Colonic mucosa (tissue), 4 donors: ENCODE data around the gene UBE2R2. TPM values are rescaled to one million over a fixed set of nuclear protein-coding genes. Genes with fewer than 3 reads are reported as not detected.

Experiments used
- DNase-seq: peaks from one replicate; pipeline ENCODE4 v3.0.0-alpha.2; 2020
- H3K27ac ChIP-seq: fragments of 200-600 bp; one replicate; pipeline ENCODE4 v1.8.0; 2021
- H3K27me3 ChIP-seq: fragments of 200-600 bp; one replicate; pipeline ENCODE4 v1.8.0; 2021
- H3K36me3 ChIP-seq: fragments of 200-600 bp; one replicate; pipeline ENCODE4 v1.8.0; 2021
- H3K4me1 ChIP-seq: fragments of 200-600 bp; one replicate; pipeline ENCODE4 v1.8.0; 2021; ENCODE audit warnings: mild to moderate bottlenecking
- H3K4me3 ChIP-seq: fragments of 200-600 bp; one replicate; pipeline ENCODE4 v1.8.0; 2021
- H3K9ac ChIP-seq, 2 donors: one replicate each; pipeline ENCODE4 v1.7.0; 2013; ENCODE audit warnings: control low read depth in 2 of 2, low read depth in 2 of 2, low read length in 2 of 2
- H3K9me3 ChIP-seq: fragments of 200-600 bp; one replicate; pipeline ENCODE4 v1.8.0; 2021
- intact Hi-C: fragments of 100-400 bp; cut with DNase I; formaldehyde crosslinking; loops from one replicate; pipeline ENCODE4 v1.14.1; 2022
- total RNA-seq, 2 donors: library from RNA; stranded (reverse); fragmentation: NEBNext Ultra II Directional in 1 of 2; extraction: Animal tissue kit (Norgen Biotek cat#: 25700) in 1 of 2; gene quantifications; one replicate each; pipeline ENCODE4 v1.2.1, GENCODE V29; 2021
- TF ChIP-seq, protein P1 (sequence below): fragments of 200-600 bp; IDR thresholded peaks from one replicate; pipeline ENCODE4 v1.8.0; 2022; ENCODE audit warnings: antibody characterized with exemption, mild to moderate bottlenecking
- donor health status: healthy.
- donor health status: DM: no; HTN: no; CAD: no.
- donor health status: DM: no; HTN: no; CAD: no.

Gene UBE2R2
- total RNA-seq, 2 donors from 2014 or later: 31.4 to 46.0 TPM

DNA sequence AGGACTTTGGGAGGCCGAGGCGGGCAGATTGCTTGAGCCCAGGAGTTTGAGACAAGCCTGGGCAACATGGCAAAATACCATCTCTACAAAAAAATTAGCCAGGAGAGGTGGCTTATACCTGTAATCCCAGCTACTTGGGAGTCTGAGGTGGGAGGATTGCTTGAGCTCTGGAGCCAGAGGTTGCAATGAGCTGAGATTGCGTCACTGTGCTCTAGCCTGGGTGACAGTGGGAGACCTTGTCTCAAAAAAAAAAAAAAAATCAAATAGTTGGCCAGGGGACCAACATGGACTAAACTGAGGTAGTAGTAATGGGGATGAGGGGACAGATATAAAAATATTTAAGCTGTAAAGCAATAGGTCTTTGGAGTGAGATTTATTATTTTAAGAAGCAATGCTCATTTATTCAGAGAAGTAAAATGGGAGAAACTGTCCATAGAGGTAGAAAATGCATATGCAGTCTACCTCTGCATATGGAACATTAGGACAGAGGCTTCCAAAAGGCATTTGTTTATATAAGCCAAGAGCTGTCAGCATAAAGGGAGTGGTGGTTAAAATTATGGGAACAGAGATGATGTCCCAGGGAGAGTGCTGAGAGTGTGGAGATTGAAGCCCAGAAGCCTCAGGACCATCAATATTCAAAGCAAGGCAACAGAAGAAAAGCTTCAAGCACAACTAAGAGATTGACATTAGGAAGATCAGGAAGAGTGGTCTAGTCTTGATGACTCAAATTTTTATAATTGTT is 98.1 kb downstream of the UBE2R2 start:
- no peak overlapping the region for H3K4me3 ChIP-seq
- no peak overlapping the region for H3K9ac ChIP-seq
- intact Hi-C loops: no loop called here
- H3K36me3 ChIP-seq: no peaks in the 10 kb centered on the region
- no peaks in the 10 kb centered on the region for H3K4me1 ChIP-seq
- H3K27ac ChIP-seq: no peak overlapping the region
- no peaks in the 10 kb centered on the region for H3K9me3 ChIP-seq
- TF ChIP-seq, protein P1, sequence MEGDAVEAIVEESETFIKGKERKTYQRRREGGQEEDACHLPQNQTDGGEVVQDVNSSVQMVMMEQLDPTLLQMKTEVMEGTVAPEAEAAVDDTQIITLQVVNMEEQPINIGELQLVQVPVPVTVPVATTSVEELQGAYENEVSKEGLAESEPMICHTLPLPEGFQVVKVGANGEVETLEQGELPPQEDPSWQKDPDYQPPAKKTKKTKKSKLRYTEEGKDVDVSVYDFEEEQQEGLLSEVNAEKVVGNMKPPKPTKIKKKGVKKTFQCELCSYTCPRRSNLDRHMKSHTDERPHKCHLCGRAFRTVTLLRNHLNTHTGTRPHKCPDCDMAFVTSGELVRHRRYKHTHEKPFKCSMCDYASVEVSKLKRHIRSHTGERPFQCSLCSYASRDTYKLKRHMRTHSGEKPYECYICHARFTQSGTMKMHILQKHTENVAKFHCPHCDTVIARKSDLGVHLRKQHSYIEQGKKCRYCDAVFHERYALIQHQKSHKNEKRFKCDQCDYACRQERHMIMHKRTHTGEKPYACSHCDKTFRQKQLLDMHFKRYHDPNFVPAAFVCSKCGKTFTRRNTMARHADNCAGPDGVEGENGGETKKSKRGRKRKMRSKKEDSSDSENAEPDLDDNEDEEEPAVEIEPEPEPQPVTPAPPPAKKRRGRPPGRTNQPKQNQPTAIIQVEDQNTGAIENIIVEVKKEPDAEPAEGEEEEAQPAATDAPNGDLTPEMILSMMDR: no peak
- no peaks in the 10 kb centered on the region for H3K27me3 ChIP-seq
- DNase-seq: no peak

DNA sequence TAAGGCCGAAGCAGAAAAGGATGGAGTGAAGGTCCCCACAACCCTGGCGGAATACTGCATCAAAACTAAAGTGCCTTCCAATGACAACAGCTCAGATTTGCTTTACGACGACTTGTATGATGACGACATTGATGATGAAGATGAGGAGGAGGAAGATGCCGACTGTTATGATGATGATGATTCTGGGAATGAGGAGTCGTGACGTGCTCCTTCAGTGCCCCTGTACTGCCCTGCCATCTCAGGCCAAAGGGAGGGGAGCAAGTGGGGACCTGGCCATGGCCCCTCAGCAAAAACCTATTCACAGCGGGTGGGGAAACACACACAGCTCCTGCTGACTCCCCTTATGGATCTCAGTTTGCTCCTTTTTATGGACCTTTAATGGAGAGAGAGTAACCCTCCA is 100.1 kb downstream of the UBE2R2 start:
- H3K4me3 ChIP-seq: no peak overlapping the region
- TF ChIP-seq, protein P1: no peak
- intact Hi-C loops: no loop called here
- H3K36me3 ChIP-seq: no peaks in the 10 kb centered on the region
- H3K9ac ChIP-seq: no peak overlapping the region
- no peaks in the 10 kb centered on the region for H3K27me3 ChIP-seq
- H3K9me3 ChIP-seq: no peaks in the 10 kb centered on the region
- no peaks in the 10 kb centered on the region for H3K4me1 ChIP-seq
- no peak overlapping the region for H3K27ac ChIP-seq
- no peak for DNase-seq

GRCh38 chr9:33919276-33919897 is 102.4 kb downstream of the UBE2R2 start:
- intact Hi-C loops: no loop called here
- Histone ChIP-seq H3K36me3 (no peaks in the 10 kb centered on the region), H3K27ac (no peak overlapping the region)

DNA sequence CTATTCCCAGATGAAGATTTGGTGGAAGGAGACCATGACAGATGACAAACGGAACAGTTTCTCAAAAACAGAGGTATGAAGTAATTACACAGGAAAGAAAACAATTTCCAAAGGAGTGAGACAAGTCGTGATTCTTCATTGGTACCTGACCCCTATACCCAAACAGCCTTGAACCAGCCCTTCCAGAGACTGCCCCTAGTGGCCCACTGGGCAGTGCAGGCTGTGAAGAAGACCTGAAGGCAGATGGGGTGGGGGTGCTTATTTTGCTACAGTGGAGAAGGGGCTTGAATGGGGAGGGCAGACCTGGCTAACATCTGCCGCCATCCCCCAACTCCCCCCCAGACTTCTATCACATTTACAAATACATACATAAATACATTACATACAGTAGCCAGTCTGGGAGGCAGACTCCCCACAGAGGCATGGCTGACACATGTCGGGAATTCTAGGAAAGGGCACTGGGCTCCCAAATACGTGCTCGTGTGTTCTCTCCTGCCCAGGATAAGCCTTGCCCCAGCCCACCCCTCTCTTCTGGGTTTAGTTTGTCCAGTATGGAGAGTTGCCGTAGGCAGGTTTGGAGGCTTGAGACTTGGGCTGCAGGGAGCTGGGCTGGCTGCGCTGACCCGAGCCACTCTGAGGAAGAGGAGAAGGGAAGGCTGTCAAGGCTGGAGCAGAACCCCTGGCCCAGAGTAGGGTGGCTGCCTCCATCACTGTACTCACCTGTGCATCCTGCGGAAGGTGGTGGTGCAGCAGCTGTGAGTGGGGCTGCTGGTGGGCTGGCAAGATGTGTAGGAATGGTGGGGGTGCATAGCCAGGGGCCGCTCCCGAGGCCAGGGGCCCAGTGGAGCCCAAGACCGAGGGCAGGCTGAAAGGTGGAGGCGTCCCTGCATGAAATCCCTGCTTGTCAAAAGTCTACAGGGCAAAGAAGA is 105.3 kb downstream of the UBE2R2 start:
- intact Hi-C loops: loop anchor here (5.0 kb wide), 1 partner anchor 150 kb away; no protein-coding TSS in a partner anchor
- H3K9me3 ChIP-seq: no peaks in the 10 kb centered on the region

More at GRCh38 chr9:33919276-33919897, 102.4 kb downstream of the UBE2R2 start:
- Histone ChIP-seq H3K27me3 (no peaks in the 10 kb centered on the region), H3K4me3 (no peak overlapping the region), H3K4me1 (no peaks in the 10 kb centered on the region), H3K9me3 (no peaks in the 10 kb centered on the region), H3K9ac (no peak overlapping the region)
- no peak for DNase-seq
- TF ChIP-seq, protein P1: no peak

GRCh38 chr9:33923079-33923478 is 106.1 kb downstream of the UBE2R2 start:
- TF ChIP-seq, protein P1: no peak
- Histone ChIP-seq H3K9me3 (no peaks in the 10 kb centered on the region), H3K9ac (no peak overlapping the region), H3K4me1 (no peaks in the 10 kb centered on the region), H3K27me3 (no peaks in the 10 kb centered on the region), H3K27ac (no peak overlapping the region), H3K4me3 (no peak overlapping the region), H3K36me3 (peaks cover 15% of the 10 kb centered on the region)
- DNase-seq: no peak
- intact Hi-C loops: loop anchor here (5.0 kb wide), 1 partner anchor 149 kb away; no protein-coding TSS in a partner anchor

More for the DNA sequence above, 105.3 kb downstream of the UBE2R2 start:
- no peak overlapping the region for H3K27ac ChIP-seq
- peak overlapping the region in 1 of 2 donors; percentile 17 for H3K9ac ChIP-seq
- no peaks in the 10 kb centered on the region for H3K4me1 ChIP-seq
- no peak overlapping the region for H3K4me3 ChIP-seq
- no peak for DNase-seq
- TF ChIP-seq, protein P1: peak; percentile 38
- peaks cover 10% of the 10 kb centered on the region for H3K36me3 ChIP-seq
- H3K27me3 ChIP-seq: no peaks in the 10 kb centered on the region
